HepG2 (cell line): ENCODE data around the gene RABGGTA. TPM values are rescaled to one million over a fixed set of nuclear protein-coding genes. Genes with fewer than 3 reads are reported as not detected.

ENCODE experiments used
- ATF1 ChIP-seq: IDR thresholded peaks from 2 replicates; pipeline ENCODE4 v1.6.1; 2016; ENCODE audit warnings: mild to moderate bottlenecking, control low read depth
- GZF1 ChIP-seq: sonication (generic); formaldehyde crosslinking; IDR thresholded peaks from 2 replicates; pipeline ENCODE4 v1.5.1; 2020; ENCODE audit warnings: mild to moderate bottlenecking, missing genetic modification reagents
- HOXD1 ChIP-seq: sonication (generic); formaldehyde crosslinking; IDR thresholded peaks from 2 replicates; pipeline ENCODE4 v1.5.0; 2020; ENCODE audit warnings: missing genetic modification reagents
- JARID2 ChIP-seq: sonication (generic); formaldehyde crosslinking; IDR thresholded peaks from 2 replicates; pipeline ENCODE4 v1.8.1; 2023; ENCODE audit warnings: missing genetic modification reagents, inconsistent platforms; ENCODE audit not compliant: insufficient replicate concordance
- KAT7 ChIP-seq: IDR thresholded peaks from 2 replicates; pipeline ENCODE4 v1.6.1; 2018; ENCODE audit warnings: borderline replicate concordance, missing compliant biosample characterization
- MAFK ChIP-seq, 2 experiments: IDR thresholded peaks in 1 of 2; conservative IDR thresholded peaks in 1 of 2; 2 replicates each; pipeline ENCODE4 v1.6.1; 2011; ENCODE audit warnings: improper control_type of control experiment in 2 of 2, low read length in 2 of 2
- REXO4 ChIP-seq: sonication (generic); formaldehyde crosslinking; IDR thresholded peaks from 2 replicates; pipeline ENCODE4 v1.8.0; 2022; ENCODE audit warnings: missing genetic modification reagents, mild to moderate bottlenecking, borderline replicate concordance
- TP53 ChIP-seq: sonication (generic); formaldehyde crosslinking; conservative IDR thresholded peaks from 2 replicates; pipeline ENCODE4 v1.4.0; 2020; ENCODE audit warnings: missing genetic modification reagents
- TSC22D2 ChIP-seq: sonication (generic); formaldehyde crosslinking; IDR thresholded peaks from 2 replicates; pipeline ENCODE4 v1.5.1; 2020; ENCODE audit warnings: missing genetic modification reagents, mild to moderate bottlenecking, borderline replicate concordance
- ZNF232 ChIP-seq: sonication (generic); formaldehyde crosslinking; IDR thresholded peaks from 2 replicates; pipeline ENCODE4 v1.4.0; 2020; ENCODE audit warnings: missing genetic modification reagents, borderline replicate concordance
- ZNF567 ChIP-seq: sonication (generic); formaldehyde crosslinking; IDR thresholded peaks from 2 replicates; pipeline ENCODE4 v1.8.1; 2023; ENCODE audit warnings: mild to moderate bottlenecking, missing genetic modification reagents, borderline replicate concordance
- ZNF670 ChIP-seq: sonication (generic); formaldehyde crosslinking; IDR thresholded peaks from 2 replicates; pipeline ENCODE4 v1.8.0; 2022; ENCODE audit warnings: mild to moderate bottlenecking, missing genetic modification reagents, borderline replicate concordance
- ZNF83 ChIP-seq: sonication (generic); formaldehyde crosslinking; IDR thresholded peaks from 2 replicates; pipeline ENCODE4 v1.4.0; 2020; ENCODE audit warnings: missing genetic modification reagents, mild to moderate bottlenecking, borderline replicate concordance
- polyA plus RNA-seq, 8 experiments: library from polyadenylated mRNA; depleted of rRNA in 3 of 8; stranded (reverse) in 7 of 8; unstranded in 1 of 8; fragments of >200 nt; fragmentation: Illumina TruSeq in 4 of 8; extraction: Trizol in 4 of 8; gene quantifications; 2 replicates each; pipeline versions ENCODE4 v1.2.1 to v1.2.3, GENCODE V29; 2011 to 2016; ENCODE audit warnings: low read depth in 4 of 8, missing spikeins in 1 of 8, mixed read lengths in 1 of 8; ENCODE audit not compliant: insufficient read depth in 1 of 8
- total RNA-seq, 5 experiments: library from RNA; depleted of rRNA; stranded (reverse); fragments of >200 nt; fragmentation: Illumina TruSeq; extraction: Trizol; gene quantifications; 2 replicates each; pipeline ENCODE4 v1.2.3, GENCODE V29; 2016; ENCODE audit warnings: low read depth in 1 of 5
- TF ChIP-seq, protein P1 (sequence below): sonication (generic); formaldehyde crosslinking; IDR thresholded peaks from 2 replicates; pipeline ENCODE4 v1.4.0; 2020; ENCODE audit warnings: missing genetic modification reagents, mild to moderate bottlenecking, borderline replicate concordance
- TF ChIP-seq, protein P2 (sequence below): sonication (generic); formaldehyde crosslinking; IDR thresholded peaks from 2 replicates; pipeline ENCODE4 v1.4.0; 2020; ENCODE audit warnings: mild to moderate bottlenecking, missing genetic modification reagents, borderline replicate concordance
- TF ChIP-seq, protein P3 (sequence below): IDR thresholded peaks from 2 replicates; pipeline ENCODE4 v1.6.1; 2016; ENCODE audit warnings: low read depth, control low read depth
- TF ChIP-seq, protein P4 (sequence below): sonication (generic); formaldehyde crosslinking; IDR thresholded peaks from 2 replicates; pipeline ENCODE4 v1.4.0; 2020; ENCODE audit warnings: mild to moderate bottlenecking, low read depth, missing genetic modification reagents

RABGGTA gene
- total and polyA plus RNA-seq, 2 of the 13 experiments (the other 11 are each of a cell fraction or from before 2014, with no cell fraction given) = 57.9 to 90.8 TPM

DNA sequence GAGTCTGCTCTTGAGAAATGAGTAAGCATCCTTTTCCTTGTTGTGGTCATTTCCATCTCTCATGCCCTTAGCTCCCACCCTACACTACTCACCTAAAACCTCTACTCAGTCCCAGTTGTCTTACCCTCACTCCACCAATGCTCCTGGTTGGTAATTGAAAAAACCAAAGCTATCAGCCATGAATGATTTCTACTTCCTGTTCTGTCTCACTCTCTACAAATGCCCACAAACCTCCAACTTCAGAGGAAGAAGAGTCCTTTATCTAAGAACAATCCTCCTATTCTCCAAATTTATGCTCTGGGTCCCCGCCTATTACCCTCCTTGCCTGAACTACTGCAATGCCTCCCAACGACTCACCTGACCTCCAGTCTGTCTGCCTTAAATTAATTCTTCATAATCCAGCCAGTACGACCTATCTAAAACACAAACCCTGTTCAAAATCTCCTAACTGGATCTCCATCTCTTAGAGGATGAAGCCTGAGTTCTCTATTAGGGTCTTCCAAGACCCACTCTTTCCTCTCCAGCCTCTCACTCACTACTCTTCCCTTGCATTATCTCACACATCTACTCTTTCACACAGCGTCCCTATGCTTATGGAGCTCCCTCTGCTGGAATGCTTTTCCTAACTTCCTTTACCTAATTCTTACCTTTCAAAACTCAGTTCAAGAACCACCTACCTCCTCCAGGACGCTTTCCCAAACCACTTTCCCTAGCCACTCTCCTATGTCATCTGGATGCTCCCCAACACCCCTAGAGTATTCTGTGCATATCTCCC is 26.0 kb upstream of the RABGGTA start (continued):
- TF ChIP-seq ZNF83 (CRISPR knock-in tag) (no peak), ZNF232 (CRISPR knock-in tag) (no peak), TP53 (CRISPR knock-in tag) (no peak), MAFK (conservative IDR thresholded peaks at IDR 0.05 in 1 of 2, IDR thresholded peaks at IDR 0.05 in 1 of 2; ENCODE audit: low read length in 2 of 2) (no peak), GZF1 (CRISPR knock-in tag) (peak; percentile 14; the same call in 1 of the 2 replicates), ZNF567 (CRISPR knock-in tag) (peak; percentile 30; the same call in 1 of the 2 replicates), ZNF670 (no peak), TSC22D2 (CRISPR knock-in tag) (no peak), JARID2 (CRISPR knock-in tag) (peak; percentile 80), REXO4 (CRISPR knock-in tag) (no peak), ATF1 (no peak), HOXD1 (CRISPR knock-in tag) (0 out of 2 replicates have a peak, but pooled peaks have one; percentile 38), KAT7 (CRISPR knock-in tag) (peak; percentile 37; the same call in 1 of the 2 replicates)
- TF ChIP-seq, protein P1, sequence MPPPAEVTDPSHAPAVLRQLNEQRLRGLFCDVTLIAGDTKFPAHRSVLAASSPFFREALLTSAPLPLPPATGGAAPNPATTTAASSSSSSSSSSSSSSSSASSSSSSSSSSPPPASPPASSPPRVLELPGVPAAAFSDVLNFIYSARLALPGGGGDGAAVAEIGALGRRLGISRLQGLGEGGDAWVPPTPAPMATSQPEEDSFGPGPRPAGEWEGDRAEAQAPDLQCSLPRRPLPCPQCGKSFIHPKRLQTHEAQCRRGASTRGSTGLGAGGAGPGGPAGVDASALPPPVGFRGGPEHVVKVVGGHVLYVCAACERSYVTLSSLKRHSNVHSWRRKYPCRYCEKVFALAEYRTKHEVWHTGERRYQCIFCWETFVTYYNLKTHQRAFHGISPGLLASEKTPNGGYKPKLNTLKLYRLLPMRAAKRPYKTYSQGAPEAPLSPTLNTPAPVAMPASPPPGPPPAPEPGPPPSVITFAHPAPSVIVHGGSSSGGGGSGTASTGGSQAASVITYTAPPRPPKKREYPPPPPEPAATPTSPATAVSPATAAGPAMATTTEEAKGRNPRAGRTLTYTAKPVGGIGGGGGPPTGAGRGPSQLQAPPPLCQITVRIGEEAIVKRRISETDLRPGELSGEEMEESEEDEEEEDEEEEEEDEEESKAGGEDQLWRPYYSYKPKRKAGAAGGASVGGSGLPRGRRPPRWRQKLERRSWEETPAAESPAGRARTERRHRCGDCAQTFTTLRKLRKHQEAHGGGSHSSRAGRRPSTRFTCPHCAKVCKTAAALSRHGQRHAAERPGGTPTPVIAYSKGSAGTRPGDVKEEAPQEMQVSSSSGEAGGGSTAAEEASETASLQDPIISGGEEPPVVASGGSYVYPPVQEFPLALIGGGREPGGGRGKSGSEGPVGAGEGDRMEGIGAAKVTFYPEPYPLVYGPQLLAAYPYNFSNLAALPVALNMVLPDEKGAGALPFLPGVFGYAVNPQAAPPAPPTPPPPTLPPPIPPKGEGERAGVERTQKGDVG (CRISPR knock-in tag) = no peak
- TF ChIP-seq, protein P2, sequence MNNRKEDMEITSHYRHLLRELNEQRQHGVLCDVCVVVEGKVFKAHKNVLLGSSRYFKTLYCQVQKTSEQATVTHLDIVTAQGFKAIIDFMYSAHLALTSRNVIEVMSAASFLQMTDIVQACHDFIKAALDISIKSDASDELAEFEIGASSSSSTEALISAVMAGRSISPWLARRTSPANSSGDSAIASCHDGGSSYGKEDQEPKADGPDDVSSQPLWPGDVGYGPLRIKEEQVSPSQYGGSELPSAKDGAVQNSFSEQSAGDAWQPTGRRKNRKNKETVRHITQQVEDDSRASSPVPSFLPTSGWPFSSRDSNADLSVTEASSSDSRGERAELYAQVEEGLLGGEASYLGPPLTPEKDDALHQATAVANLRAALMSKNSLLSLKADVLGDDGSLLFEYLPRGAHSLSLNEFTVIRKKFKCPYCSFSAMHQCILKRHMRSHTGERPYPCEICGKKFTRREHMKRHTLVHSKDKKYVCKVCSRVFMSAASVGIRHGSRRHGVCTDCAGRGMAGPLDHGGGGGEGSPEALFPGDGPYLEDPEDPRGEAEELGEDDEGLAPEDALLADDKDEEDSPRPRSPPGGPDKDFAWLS (CRISPR knock-in tag) = no peak
- TF ChIP-seq, protein P3, sequence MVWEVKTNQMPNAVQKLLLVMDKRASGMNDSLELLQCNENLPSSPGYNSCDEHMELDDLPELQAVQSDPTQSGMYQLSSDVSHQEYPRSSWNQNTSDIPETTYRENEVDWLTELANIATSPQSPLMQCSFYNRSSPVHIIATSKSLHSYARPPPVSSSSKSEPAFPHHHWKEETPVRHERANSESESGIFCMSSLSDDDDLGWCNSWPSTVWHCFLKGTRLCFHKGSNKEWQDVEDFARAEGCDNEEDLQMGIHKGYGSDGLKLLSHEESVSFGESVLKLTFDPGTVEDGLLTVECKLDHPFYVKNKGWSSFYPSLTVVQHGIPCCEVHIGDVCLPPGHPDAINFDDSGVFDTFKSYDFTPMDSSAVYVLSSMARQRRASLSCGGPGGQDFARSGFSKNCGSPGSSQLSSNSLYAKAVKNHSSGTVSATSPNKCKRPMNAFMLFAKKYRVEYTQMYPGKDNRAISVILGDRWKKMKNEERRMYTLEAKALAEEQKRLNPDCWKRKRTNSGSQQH (CRISPR knock-in tag) = 0 out of 2 replicates have a peak, but pooled peaks have one; percentile 61
- TF ChIP-seq, protein P4, sequence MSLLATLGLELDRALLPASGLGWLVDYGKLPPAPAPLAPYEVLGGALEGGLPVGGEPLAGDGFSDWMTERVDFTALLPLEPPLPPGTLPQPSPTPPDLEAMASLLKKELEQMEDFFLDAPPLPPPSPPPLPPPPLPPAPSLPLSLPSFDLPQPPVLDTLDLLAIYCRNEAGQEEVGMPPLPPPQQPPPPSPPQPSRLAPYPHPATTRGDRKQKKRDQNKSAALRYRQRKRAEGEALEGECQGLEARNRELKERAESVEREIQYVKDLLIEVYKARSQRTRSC (CRISPR knock-in tag) = no peak
